Panc1 (cell line): Measurements from ENCODE around the gene GUCY1A1.

Experiments
- CTCF ChIP-seq: fragments of 450-650 bp; IDR thresholded peaks from 2 replicates; pipeline ENCODE4 v1.5.1; 2017; ENCODE audit warnings: mild to moderate bottlenecking
- SIN3A ChIP-seq: IDR thresholded peaks from 2 replicates; pipeline ENCODE4 v1.6.1; 2012; ENCODE audit warnings: low read depth, mild to moderate bottlenecking, low read length, moderate library complexity, borderline replicate concordance; ENCODE audit not compliant: insufficient read depth

DNA sequence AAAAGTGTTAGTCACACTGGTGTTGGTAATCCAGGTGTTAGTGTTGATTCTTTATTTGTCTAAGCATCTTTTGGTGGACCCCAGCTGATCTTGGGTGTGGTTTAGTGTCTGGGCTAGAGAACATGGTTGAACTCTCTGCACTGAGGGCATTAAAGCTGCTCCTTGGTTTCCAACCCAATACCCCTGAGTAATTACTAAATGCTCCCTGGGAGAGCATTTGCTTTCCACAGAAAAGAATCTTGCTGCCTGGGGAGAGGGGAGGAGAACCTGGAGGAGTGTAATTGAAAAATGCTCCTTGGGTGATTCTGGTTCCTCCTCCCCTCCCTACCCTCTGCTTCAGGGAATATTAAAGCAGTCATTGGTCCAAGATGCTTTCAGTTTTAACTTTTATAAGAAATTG, 95.3 kb downstream of the GUCY1A1 start:
- TF ChIP-seq CTCF: no peak
- TF ChIP-seq SIN3A: no peak
